DMS53 treated with DMSO at 0.1 percent for 48 hours (cell line): Measurements from ENCODE around the gene YY1.
A peak's percentile ranks its signal among the peaks of the same experiment; 100 is the strongest.

ENCODE experiments used
- DNase-seq: peaks from one replicate; lab custom pipeline; 2025; ENCODE audit not compliant: unreplicated experiment; lab: John Stamatoyannopoulos, UW

The YY1 gene

GRCh38 chr14:100240668-100241032 is 1.7 kb downstream of the YY1 start:
- no peak for DNase-seq

- no peak for DNase-seq
These were observed 2.3 kb downstream of the YY1 start for GRCh38 chr14:100241279-100241678.

- no peak for DNase-seq
These were observed 4.1 kb downstream of the YY1 start for GRCh38 chr14:100243020-100243419.

DNA sequence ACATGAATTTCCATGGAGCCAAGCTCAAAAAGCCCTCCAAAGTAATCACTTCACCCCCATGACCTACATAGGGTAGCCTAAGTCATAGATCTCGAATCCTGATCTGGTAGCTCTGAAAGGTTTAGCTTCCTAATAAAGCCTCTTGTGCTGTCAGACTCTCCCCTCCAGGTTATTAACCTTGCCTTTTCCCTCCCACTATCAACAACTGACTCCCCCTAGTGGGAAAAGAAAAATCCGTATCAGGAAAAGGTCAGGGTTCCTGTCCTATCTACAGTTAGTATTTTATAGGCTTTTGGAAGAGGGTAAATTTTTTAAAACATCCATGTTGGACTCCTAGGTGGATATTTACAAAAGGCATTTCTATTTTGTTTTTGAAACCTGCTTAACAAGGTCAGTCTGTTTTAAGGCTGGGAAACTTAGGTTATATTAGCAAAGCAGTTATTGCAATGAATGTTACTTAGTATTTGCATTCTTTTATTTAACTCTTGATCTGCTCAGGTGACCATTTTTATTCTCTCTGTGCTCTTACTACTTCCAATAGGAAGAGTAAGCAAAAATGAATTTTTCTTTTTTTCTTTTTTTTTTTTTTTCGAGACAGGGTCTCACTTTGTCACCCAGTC is 8.0 kb downstream of the YY1 start:
- peak; percentile 15 for DNase-seq

GRCh38 chr14:100250732-100251465 is 12.0 kb downstream of the YY1 start:
- no peak for DNase-seq

GRCh38 chr14:100252684-100253083 is 13.7 kb downstream of the YY1 start:
- DNase-seq, result no peak

DNA sequence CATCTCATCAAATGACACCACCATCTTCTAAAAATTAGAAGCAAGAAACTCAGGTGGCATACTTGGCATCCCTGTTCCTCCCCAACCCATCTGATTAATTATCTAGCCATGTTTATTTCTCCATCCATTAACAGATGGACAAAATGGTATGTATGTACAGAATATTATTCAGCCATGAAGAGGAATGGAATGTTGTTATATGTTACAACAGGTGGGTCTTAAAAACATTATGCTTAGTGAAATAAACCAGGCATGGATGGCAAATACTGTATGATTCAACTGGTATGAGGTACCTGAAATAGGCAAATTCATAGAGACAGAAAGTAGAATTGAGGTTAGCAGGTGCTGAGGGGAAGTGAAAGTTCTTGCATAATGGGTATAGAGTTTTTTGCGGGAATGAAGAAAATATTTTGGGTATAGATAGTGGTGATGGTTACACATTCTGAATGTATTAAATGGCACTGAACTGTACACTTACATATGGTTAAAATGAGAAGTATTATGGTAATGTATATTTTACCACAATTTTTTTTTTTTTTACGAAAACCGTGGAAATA is 17.5 kb downstream of the YY1 start:
- no peak for DNase-seq

DNA sequence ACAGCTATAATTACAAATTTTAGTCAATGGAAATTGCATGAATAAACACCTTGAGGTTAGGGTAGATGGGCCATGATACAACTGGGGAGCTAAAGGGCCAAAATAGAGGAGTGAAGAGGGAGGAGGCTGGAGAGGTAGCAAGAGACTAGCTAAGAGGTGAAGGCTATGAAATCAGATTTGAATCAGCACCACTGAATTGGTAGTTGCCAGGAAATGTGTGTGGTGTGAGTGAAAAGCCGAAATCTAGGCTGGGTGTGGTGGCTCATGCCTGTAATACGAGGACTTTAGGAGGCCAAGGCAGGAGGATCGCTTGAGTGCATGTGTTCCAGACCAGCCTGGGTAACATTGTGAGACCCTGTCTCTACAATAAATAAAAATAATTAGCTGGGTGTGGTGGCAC is 22.7 kb downstream of the YY1 start:
- DNase-seq, result no peak

DNA sequence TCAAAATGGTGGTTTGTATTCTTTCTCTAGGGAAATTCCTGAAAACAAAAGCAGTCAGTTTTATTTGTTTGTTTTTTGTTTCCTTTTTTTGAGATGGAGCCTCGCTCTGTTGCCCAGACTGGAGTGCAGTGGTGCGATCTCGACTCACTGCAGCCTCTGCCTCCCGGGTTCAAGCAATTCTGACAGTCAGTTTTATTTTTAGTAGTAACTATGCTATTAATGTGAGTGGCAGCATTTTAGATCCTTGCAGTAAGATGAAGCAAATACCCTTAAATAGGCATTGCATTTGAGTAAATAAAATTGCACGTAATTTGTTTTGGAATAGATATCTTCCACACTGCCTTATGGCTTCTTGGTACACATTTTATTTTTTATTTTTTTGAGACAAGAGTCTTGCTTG is 23.6 kb downstream of the YY1 start:
- no peak for DNase-seq

DNA sequence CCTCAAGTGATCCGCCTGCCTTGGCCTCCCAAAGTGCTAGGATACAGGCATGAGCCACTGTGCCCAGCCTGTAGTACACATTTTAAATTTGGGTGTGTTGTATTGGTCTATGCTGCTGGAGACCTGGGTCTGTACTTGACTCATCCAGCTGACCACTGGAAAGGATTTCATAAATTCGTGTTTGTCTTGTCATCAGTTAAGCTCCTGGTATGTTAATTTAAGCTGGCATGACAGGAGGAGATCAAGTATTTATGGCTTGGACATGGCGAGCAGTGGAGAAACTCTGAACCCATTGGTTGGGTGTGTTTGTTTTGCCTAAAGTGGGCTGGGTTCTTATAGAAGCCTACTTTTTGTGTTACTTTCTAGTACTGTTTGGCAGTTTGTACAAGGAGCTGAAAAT is 24.2 kb downstream of the YY1 start:
- DNase-seq, result no peak

DNA sequence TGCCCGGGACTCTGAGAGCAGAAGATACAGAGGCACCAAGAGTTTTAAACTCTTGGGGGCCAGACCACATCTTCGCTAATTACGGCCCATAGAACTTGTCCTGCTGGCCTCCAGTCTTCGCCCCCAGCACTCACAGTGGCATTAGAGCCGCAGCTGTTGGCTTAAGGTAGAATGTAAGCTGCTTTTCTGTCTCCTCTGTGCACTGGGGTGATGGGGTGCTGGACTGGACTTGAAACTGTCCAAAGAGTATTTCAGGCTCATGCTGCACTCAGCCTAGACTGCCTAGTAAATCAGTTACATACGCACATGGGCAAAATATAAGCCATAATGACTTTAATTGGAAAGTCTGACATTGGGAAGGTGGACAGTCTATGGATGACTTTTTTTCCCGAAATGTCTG is 29.0 kb downstream of the YY1 start:
- DNase-seq, result no peak

GRCh38 chr14:100268591-100269207 is 29.8 kb downstream of the YY1 start:
- no peak for DNase-seq

- no peak for DNase-seq
These were observed 32.4 kb downstream of the YY1 start for GRCh38 chr14:100271247-100271939.

DNA sequence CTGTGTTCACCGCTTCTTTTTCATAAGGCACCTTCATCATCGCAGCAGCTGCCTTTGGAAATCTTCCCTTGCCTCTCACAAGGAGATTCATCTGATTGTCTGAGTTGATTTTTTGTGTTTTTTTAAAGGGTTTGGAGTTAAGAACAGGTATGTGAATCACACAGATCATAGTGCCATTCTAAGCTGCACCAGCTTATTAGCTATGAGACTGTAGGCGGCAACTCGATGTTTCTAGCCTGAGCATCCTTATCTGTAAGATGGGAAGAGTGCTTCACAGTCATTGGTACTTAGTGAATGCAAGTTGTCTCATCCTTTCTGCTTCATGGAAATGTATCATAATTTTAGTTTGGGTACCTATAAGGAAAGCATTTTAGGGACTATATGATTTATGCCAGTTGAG is 35.3 kb downstream of the YY1 start:
- no peak for DNase-seq

GRCh38 chr14:100275214-100275613 is 36.3 kb downstream of the YY1 start:
- DNase-seq, result no peak

- no peak for DNase-seq
These were observed 39.8 kb downstream of the YY1 start for GRCh38 chr14:100278702-100279101.

DNA sequence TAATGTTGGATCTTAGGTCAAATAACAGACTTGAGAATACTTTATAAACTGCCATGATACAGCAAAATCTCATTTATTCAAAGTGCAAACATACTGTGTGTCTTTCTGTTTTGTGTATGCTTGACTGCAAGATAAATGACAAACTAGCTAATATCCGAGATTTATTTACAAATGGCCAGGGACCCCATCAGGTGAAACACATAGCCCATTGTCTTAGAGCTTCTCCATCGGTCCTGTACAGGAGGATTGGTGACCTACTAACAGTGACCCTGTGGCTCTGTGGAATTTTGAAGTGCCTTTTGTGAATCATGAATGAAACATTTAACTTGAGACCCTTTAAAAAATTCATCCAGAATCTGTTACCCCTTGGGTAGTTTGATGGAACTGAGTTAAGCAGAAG is 40.2 kb downstream of the YY1 start:
- DNase-seq, result no peak

GRCh38 chr14:100279563-100279962 is 40.6 kb downstream of the YY1 start:
- DNase-seq, result no peak

DNA sequence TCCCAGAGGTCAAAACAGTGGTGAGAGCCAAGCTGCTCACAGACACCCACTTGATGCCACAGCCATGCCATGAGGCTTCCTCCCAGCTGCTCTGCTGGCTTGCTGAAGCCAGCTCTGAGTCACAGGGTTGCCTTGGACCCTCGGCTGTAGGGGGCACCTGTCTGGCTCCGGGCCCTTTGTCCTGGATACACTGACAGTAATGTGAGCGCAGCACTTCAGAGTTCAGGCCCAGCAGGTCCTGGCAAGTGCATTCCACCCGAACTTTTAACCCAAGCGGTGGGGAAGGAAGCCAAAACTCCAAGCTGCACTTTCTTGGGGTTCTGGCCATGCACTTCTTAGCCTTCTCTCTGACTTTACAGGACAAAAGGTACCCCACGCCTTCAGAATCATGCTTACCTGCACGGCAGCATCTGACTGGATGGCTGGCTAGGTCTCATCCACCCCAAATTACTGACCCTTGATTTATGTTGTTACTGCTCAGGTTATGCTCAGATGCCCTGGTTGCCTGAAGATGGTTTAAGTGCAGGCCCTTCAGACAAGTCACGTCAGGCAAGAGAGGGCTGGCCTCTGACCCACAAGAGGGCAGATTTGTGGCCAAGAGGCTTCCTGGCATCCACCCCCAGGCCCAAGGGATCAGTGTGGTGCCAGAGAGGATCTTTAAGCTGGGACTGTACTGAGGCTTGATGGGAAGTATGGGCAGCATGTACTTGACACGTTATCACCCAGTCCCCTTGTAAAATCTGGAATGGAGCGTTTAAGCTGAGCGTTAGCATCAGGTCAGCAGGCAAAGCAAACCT is 42.5 kb downstream of the YY1 start:
- no peak for DNase-seq

GRCh38 chr14:100282083-100282350 is 43.1 kb downstream of the YY1 start:
- DNase-seq, result no peak

DNA sequence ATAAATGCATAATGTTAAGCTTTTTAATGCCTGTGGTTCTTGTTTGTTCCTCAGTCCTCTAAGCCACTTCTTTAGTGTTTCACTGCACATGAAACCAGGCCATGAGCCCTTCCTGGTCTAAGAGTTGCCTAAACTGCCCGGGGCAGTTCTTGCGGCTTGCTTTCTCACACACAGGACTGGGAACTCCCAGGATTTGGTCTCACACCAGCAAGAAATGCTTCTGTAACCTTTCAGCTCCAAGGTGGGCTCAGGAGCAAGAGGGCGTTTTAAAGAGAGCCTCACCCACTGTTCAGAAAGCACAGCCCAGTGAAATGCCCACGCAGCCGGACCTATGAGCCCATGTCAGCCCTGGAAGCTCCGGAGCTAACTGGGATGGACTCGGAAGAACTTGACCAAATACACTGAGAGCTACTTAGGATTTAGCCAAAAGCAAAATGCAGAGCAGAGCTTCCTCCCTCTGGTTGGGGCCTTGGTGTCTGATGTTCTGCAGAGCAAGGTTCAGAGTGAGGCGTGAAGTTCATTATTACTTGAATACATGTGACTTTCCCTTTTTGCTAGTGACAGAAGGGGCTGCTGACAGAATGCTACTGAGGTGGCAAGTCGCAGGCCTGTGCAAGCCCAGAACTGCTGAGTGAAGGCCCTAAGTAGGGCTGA is 43.9 kb downstream of the YY1 start:
- DNase-seq, result no peak
